Measurements from ENCODE around the gene RBM6. TPM values are rescaled to one million over a fixed set of nuclear protein-coding genes. Genes with fewer than 3 reads are reported as not detected.
A peak's percentile ranks its signal among the peaks of the same experiment; 100 is the strongest.
"Not testable (repeated sequence)": the region's sequence is repeated elsewhere in the genome, so short reads cannot be mapped to it uniquely, and the experiment has no call there.

RBM6 gene
- total RNA-seq, 4 donors from 2014 or later: 106 to 182 (median 158) TPM

DNA sequence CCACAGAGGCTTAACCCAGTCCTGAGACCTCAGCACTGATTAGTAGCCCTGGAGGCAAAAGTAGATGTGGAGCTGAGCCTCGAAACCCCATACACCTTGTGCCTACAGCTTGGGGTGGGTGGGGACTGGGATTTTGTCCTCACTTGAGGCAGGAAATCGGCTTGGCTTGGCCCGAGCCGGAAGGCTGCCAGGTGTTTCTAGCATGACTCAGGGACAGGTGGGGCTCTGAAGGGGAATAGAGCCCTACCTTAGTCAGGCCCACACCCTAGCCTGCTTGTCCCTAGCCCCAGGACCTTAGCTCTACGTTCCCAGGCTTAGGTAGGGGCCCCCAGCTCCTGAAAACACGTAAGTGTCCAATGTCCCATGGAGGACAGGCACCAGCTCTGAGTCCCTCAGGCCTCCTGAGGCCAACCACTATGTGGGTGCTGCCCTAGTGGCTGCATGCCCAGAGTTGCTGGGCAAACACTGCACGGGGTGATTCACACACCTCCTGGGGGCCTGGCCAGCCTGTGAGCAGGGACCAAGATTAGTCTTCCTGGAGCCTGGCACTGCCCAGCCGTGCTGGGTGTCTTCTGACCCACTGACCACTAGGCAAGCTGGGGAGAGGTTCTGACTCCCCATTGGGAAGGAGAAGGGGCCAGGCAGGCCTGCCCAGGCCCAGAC is 39.3 kb upstream of the RBM6 start:
- Histone ChIP-seq H3K27me3 (no peaks in the 10 kb centered on the region), H3K36me3 (no peaks in the 10 kb centered on the region), H3K4me3 (no peak overlapping the region), H3K4me1 (peaks cover 0 to 14% (median 1%) of the 10 kb centered on the region in 4 donors), H3K27ac (peak overlapping the region in 1 of 4 donors; percentile 65), H3K9me3 (no peaks in the 10 kb centered on the region)
- no peak for DNase-seq (ENCODE audit: low spot score in 2 of 2)
- WGBS, 2 donors: 68 to 72% methylated on average over 6 of the region's 8 CpGs
- TF ChIP-seq POLR2A (IDR thresholded peaks at IDR 0.05): no peak
- TF ChIP-seq EP300 (IDR thresholded peaks at IDR 0.05): no peak
- TF ChIP-seq, protein P1, sequence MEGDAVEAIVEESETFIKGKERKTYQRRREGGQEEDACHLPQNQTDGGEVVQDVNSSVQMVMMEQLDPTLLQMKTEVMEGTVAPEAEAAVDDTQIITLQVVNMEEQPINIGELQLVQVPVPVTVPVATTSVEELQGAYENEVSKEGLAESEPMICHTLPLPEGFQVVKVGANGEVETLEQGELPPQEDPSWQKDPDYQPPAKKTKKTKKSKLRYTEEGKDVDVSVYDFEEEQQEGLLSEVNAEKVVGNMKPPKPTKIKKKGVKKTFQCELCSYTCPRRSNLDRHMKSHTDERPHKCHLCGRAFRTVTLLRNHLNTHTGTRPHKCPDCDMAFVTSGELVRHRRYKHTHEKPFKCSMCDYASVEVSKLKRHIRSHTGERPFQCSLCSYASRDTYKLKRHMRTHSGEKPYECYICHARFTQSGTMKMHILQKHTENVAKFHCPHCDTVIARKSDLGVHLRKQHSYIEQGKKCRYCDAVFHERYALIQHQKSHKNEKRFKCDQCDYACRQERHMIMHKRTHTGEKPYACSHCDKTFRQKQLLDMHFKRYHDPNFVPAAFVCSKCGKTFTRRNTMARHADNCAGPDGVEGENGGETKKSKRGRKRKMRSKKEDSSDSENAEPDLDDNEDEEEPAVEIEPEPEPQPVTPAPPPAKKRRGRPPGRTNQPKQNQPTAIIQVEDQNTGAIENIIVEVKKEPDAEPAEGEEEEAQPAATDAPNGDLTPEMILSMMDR (IDR thresholded peaks at IDR 0.05): no peak

DNA sequence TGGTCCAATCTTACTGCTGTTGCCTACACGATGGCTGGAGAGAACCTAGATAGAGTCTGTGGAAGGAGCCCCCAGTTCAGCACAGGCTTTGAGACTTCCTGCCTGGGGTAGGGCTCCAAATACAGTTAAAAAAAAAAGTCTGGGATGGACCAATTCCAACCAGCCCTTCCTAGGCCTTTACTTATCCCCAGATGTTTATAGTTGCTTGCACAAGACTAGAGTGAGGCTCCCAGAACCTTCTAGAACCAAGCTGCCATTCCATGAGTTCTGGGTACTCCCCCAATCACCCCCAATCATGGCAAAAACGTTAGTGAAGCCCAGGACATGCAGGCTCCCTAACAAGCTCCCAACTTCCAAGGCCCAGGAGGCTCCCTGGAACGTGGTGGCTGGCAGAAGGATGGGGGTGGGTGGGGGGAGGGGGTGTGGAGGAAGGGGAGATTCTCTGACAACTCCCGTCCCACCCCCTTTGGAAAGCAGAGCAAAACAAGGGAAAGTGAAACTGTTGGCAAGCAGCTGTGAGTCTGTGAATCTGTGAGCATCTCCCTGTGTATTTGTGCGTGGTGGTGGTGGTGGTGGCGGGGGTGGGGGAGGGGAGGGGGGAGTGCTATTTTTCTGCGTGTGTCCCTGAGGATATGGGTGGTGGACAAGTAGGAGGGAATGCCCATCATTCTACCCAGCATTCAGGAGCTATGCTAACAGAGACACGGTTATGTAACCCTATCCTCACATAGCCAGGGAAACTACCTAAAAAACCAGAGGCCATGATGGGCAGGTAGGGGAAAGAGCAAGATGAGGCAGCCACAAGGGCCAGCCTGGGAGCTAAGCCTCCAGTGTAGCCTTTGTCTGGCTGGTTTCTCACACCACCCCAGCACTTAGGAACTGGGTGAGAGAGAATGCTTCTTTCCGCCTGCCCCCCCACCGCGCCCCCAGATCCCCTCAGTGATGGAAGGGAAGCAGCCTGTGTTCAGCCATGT is 38.3 kb upstream of the RBM6 start:
- TF ChIP-seq EP300 (IDR thresholded peaks at IDR 0.05) (no peak), POLR2A (IDR thresholded peaks at IDR 0.05) (no peak)
- TF ChIP-seq, protein P1 (IDR thresholded peaks at IDR 0.05): no peak

DNA sequence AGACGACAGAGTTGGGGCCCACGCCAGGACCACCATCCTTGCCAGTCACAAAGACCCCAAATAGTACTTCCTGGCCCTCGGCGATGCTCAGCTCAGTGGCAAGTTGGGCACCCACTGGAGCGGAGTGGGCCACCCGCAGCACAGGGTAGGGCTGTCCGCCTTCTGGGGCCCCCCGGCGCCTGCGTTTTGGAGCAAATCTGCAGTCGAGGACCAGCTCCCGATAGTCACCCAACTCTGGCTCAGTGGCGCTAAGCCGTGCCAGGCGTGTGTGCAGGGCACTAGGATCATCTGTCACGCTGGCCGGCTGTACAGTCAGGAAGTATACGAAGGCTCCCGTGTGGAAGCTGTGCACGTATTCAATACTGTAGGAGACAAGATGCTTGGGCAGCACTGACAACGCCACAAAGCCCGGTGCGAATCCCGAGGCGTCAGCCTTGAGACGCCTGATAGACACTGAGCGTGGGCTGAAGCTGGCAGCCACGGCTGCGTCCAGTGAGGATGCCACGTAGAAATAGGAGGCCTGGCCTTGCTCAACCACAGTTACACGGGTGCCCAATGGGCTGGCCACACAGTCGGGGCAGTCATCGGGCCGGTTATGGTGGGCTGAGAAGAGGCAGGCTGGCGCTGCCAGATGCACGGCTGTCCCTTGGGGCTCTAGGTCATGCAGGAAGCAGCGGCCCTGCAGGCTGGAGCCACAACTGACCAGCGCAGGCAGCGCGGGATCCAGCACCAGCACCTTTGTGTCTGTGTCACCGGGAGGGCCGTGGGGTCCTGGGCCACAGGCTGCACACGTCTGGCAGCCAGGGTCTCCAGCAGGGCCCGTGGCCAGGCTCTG is 37.2 kb upstream of the RBM6 start:
- TF ChIP-seq EP300 (IDR thresholded peaks at IDR 0.05) (no peak), POLR2A (IDR thresholded peaks at IDR 0.05) (no peak)
- TF ChIP-seq, protein P1 (IDR thresholded peaks at IDR 0.05): no peak
- Histone ChIP-seq H3K27ac (peak overlapping the region in 1 of 4 donors; percentile 67), H3K27me3 (no peaks in the 10 kb centered on the region), H3K36me3 (no peaks in the 10 kb centered on the region), H3K4me3 (no peak overlapping the region), H3K9me3 (no peaks in the 10 kb centered on the region), H3K4me1 (peaks cover 0 to 24% (median 10%) of the 10 kb centered on the region in 4 donors)
- 87 to 93% methylated on average over 33 to 36 of the region's 44 CpGs for WGBS, 2 donors
- DNase-seq (ENCODE audit: low spot score in 2 of 2): no peak

More for the DNA sequence above, 38.3 kb upstream of the RBM6 start:
- no peak for DNase-seq (ENCODE audit: low spot score in 2 of 2)
- Histone ChIP-seq H3K4me1 (peaks cover 0 to 24% (median 9%) of the 10 kb centered on the region in 4 donors), H3K27me3 (no peaks in the 10 kb centered on the region), H3K36me3 (no peaks in the 10 kb centered on the region), H3K4me3 (no peak overlapping the region), H3K9me3 (no peaks in the 10 kb centered on the region), H3K27ac (peak overlapping the region in 1 of 4 donors; percentile 65)
- 29 to 52% methylated on average over 8 to 10 of the region's 11 CpGs for WGBS, 2 donors

DNA sequence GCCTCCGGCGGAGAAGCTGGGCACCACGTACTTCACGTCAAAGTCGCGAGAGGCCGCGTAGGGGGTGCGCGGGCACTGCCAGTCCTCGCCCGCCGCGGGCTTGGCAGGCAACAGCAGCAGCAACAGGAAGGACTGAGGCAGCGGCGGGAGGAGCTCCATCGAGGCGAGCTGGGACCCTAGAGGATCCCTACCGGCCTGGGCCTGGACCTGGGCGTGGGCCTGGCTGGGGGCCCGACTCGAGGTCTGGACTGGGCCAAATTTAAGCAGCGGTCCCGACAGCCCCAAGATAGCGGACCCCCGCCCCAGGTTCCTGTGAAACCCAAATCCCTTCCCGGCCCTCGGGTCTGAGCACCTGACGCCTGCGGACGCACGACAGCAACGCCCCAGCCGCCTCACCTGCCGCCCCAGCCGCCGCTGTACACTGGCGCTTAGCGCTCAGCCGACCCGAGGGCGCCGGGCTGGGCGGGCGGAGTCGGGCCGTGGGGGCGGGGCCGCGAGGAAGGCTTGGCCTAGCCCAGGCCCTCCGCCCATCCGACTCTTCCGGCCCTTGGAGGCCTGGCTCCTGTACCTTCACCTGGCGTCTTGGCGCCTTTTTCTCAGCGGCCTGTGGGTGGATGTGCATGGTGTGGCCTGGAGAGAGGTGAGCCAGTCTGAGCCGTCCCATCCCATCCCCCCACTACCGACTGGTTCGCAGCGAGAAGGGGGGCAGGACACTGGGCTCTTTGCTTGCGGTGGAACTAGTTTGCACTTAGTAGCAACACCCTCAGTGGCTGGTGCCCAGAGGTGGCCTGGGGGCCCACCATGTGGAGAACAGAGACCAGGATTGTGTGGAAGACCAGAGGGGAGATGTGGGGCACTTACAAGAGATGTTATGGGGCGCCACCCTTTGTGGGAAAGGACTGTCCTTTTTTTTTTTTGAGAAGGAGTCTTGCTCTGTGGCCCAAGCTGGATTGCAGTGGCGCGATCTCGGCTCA is 36.2 kb upstream of the RBM6 start, which contains the start of gene MST1R:
MST1R (minus strand) TSS at position 423 of the 974 bp plus-strand sequence; CDS start at position 159, 264 bp downstream.
- TF ChIP-seq EP300 (IDR thresholded peaks at IDR 0.05): no peak
- TF ChIP-seq, protein P1 (IDR thresholded peaks at IDR 0.05): no peak
- TF ChIP-seq POLR2A (IDR thresholded peaks at IDR 0.05): no peak
- H3K27me3 ChIP-seq: no peaks in the 10 kb centered on the region
- peaks cover 0 to 24% (median 10%) of the 10 kb centered on the region in 4 donors for H3K4me1 ChIP-seq
- H3K4me3 ChIP-seq: peak within 1 kb of the TSS; percentile 5 to 45 (median 29)
- H3K27ac ChIP-seq: peak within 1 kb of the TSS in 2 of 4 donors; percentile 4 to 67
- 42 to 43% methylated on average over 42 to 51 of the region's 65 CpGs for WGBS, 2 donors
- H3K36me3 ChIP-seq: peaks cover 0 to 4% (median 0%) of the 10 kb centered on the region in 3 donors
- H3K9me3 ChIP-seq: no peaks in the 10 kb centered on the region
- DNase-seq (ENCODE audit: low spot score in 2 of 2): peak; percentile 32 to 38

DNA sequence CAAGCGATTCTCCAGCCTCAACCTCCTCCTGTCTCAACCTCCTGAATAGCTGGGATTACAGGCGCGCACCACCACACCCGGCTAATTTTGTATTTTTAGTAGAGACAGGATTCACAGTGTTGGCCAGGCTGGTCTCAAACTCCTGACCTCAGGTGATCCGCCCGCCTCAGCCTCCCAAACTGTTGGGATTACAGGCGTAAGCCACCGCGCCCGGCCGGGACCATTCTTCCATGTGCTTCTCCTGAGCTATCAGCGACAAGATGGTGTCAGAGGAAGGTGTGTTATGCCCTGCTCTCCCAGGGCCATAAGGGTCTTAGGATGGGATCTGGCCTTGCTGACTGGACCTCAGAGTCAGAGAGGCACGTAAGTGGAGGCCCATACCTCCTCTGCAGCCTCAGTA is 35.5 kb upstream of the RBM6 start:
- H3K27ac ChIP-seq; H3K4me3 ChIP-seq; DNase-seq (ENCODE audit: low spot score in 2 of 2); H3K27me3 ChIP-seq; H3K9me3 ChIP-seq: not testable (repeated sequence)
- WGBS, 2 donors: 96 to 99% methylated on average over 13 of the region's 13 CpGs
- Histone ChIP-seq H3K4me1 (peaks cover 0 to 24% (median 10%) of the 10 kb centered on the region in 4 donors), H3K36me3 (peaks cover 0 to 11% (median 0%) of the 10 kb centered on the region in 3 donors)

Measured in tibial nerve (tissue), 4 donors.